ENCODE results near the gene GTPBP3.

GTPBP3 gene

DNA sequence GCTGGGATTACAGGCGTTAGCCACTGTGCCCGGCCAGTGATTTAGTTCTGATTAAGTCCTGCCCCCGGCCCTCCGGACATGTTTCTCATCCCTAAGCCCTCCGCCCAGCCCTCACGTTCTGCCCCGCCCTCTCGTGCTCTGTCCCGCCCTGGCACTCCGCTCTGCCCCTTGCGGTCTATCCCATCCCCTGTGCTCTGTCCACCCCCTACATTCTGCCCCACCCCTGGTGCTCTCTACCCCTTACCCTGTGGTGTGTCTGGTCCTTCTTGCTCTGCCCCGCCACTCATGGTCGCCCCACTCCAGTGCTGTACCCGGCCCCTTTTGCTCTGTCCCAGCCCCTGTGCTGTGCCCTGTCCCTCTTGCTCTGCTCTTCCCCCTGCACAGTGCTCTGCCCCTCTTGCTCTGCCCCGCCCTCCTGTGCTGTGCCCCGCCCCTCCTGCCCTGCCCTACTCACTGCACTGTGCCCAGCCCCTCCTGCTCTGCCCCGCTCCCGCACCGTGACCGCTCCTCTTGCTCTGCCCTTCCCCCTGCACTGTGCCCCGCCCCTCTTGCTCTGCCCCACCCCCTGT is 3.0 kb downstream of the GTPBP3 start:
- H3K36me3 ChIP-seq (ENCODE audit: control insufficient read depth, insufficient read depth, low read length, severe bottlenecking), result peaks cover 4% of the 10 kb centered on the region
- no peak for DNase-seq (ENCODE audit: low read depth)
- H3K4me1 ChIP-seq (ENCODE audit: control insufficient read depth, insufficient read depth, low read length), result peaks cover 10% of the 10 kb centered on the region
- H3K27me3 ChIP-seq (replicated peaks; ENCODE audit: control insufficient read depth, insufficient read depth, low read length), result no peaks in the 10 kb centered on the region
- no peak overlapping the region for H3K9ac ChIP-seq (ENCODE audit: low read length)
- H3K9me3 ChIP-seq (ENCODE audit: control insufficient read depth, low read length), result no peaks in the 10 kb centered on the region
- no peak overlapping the region for H3K4me3 ChIP-seq (ENCODE audit: low read length)

DNA sequence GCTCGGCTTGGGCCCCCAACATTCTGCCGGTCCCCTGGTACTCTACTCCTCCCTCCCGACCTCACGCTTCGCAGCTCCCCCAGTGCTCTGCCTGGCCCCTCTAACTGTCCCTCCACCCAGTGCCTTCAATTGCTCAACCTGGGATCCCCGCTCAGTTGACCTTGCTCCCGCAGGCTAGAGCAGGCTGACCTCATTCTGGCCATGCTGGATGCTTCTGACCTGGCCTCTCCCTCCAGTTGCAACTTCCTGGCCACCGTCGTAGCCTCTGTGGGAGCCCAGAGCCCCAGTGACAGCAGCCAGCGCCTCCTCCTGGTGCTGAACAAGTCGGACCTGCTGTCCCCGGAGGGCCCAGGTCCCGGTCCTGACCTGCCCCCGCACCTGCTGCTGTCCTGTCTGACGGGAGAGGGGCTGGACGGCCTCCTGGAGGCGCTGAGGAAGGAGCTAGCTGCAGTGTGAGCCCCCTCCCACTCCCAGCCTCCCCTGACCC is 3.6 kb downstream of the GTPBP3 start:
- H3K9me3 ChIP-seq (ENCODE audit: control insufficient read depth, low read length), result no peaks in the 10 kb centered on the region
- H3K4me3 ChIP-seq (ENCODE audit: low read length), result no peak overlapping the region
- peaks cover 4% of the 10 kb centered on the region for H3K36me3 ChIP-seq (ENCODE audit: control insufficient read depth, insufficient read depth, low read length, severe bottlenecking)
- H3K27me3 ChIP-seq (replicated peaks; ENCODE audit: control insufficient read depth, insufficient read depth, low read length), result no peaks in the 10 kb centered on the region
- peaks cover 10% of the 10 kb centered on the region for H3K4me1 ChIP-seq (ENCODE audit: control insufficient read depth, insufficient read depth, low read length)
- no peak overlapping the region for H3K9ac ChIP-seq (ENCODE audit: low read length)
- DNase-seq (ENCODE audit: low read depth), result no peak

DNA sequence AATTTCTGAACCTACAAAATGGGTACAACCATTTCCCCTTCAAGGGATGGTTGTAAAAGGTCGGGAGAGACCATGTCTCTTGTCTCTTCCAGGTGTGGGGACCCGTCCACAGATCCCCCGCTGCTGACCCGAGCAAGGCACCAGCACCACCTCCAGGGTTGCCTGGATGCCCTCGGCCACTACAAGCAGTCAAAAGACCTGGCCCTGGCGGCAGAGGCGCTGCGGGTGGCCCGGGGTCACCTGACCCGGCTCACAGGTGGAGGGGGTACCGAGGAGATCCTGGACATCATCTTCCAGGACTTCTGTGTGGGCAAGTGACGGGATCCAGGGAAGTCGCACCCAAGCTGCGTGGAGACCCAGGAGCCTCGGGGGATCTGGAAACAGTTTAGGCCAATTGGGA is 4.0 kb downstream of the GTPBP3 start:
- Histone ChIP-seq H3K4me1 (ENCODE audit: control insufficient read depth, insufficient read depth, low read length) (peaks cover 10% of the 10 kb centered on the region), H3K9ac (ENCODE audit: low read length) (no peak overlapping the region), H3K36me3 (ENCODE audit: control insufficient read depth, insufficient read depth, low read length, severe bottlenecking) (peaks cover 4% of the 10 kb centered on the region), H3K9me3 (ENCODE audit: control insufficient read depth, low read length) (no peaks in the 10 kb centered on the region), H3K27me3 (replicated peaks; ENCODE audit: control insufficient read depth, insufficient read depth, low read length) (no peaks in the 10 kb centered on the region), H3K4me3 (ENCODE audit: low read length) (no peak overlapping the region)
- no peak for DNase-seq (ENCODE audit: low read depth)

DNA sequence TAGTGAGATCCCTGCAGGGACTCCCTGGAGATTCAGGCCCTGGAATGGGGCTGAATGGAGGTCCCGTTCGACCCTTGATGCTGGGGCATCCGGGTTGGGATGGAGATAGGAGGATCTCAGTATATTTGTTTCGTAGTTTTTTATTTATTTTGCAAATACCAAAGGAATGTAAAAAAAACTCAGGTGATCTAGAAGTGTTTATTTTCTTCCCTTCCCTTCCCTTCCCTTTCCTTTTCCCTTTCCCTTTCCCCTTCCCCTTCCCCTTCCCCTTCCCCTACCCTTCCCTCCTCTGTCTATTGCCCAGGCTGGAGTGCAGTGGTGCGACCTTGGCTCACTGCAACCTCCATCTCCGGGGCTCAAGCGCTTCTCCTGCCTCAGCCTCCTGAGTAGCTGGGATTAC is 4.5 kb downstream of the GTPBP3 start:
- DNase-seq (ENCODE audit: low read depth), result no peak
- Histone ChIP-seq H3K4me3 (ENCODE audit: low read length) (no peak overlapping the region), H3K36me3 (ENCODE audit: control insufficient read depth, insufficient read depth, low read length, severe bottlenecking) (peaks cover 4% of the 10 kb centered on the region), H3K9ac (ENCODE audit: low read length) (no peak overlapping the region), H3K4me1 (ENCODE audit: control insufficient read depth, insufficient read depth, low read length) (peaks cover 10% of the 10 kb centered on the region), H3K27me3 (replicated peaks; ENCODE audit: control insufficient read depth, insufficient read depth, low read length) (no peaks in the 10 kb centered on the region), H3K9me3 (ENCODE audit: control insufficient read depth, low read length) (no peaks in the 10 kb centered on the region)

DNA sequence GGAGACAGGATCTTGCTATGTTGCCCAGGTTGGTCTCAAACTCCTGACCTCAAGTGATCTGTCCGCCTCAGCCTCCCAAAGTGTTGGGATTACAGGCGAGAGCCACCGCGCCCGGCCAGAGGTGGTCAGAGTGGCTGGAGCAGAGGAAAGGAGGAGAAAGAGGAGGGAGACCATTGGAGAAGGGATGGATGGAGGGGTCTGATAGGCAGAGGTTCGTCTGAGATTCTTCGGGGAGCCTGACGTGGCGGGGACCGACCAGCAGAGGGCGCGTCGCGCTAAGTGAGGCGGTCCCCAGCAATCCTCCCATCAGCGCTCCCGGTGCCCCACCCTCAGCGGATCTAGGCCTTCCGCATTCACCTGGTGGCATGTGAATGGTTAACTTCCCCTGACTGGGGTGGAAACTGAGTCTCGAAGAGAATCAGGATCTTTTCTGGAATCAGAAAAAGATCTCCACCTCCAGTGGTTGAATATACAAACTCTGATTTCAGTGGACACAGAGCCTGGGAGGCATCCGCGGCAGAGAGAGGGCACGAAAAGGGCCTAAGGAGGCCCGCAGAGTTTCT is 8.8 kb downstream of the GTPBP3 start:
- Histone ChIP-seq H3K9ac (ENCODE audit: low read length) (no peak overlapping the region), H3K4me3 (ENCODE audit: low read length) (no peak overlapping the region), H3K27me3 (replicated peaks; ENCODE audit: control insufficient read depth, insufficient read depth, low read length) (peaks cover 5% of the 10 kb centered on the region), H3K36me3 (ENCODE audit: control insufficient read depth, insufficient read depth, low read length, severe bottlenecking) (peaks cover 4% of the 10 kb centered on the region), H3K9me3 (ENCODE audit: control insufficient read depth, low read length) (no peaks in the 10 kb centered on the region), H3K4me1 (ENCODE audit: control insufficient read depth, insufficient read depth, low read length) (peaks cover 8% of the 10 kb centered on the region)
- DNase-seq (ENCODE audit: low read depth), result peak; percentile 84

DNA sequence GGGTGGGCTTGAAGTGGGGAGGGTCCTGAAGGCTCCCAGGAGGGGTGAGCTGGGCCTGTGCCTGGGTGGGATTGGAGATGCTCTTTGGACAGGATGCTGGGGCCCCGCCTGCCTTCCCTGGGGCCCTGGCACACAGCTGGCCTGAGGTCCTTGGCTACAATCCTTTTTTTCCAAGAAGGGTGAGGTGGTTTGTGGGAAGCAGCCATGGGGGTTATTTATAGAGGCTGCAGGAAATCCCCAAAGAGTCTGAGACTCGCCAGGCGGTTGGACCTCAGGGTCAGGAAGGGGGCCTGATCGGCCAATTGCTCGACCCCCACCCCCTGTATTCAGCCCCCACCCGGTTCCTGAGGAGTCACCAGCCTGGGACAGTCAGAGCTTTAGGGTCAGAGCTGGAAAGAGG is 10.0 kb downstream of the GTPBP3 start:
- H3K4me3 ChIP-seq (ENCODE audit: low read length), result no peak overlapping the region
- H3K4me1 ChIP-seq (ENCODE audit: control insufficient read depth, insufficient read depth, low read length), result peaks cover 8% of the 10 kb centered on the region
- H3K36me3 ChIP-seq (ENCODE audit: control insufficient read depth, insufficient read depth, low read length, severe bottlenecking), result no peaks in the 10 kb centered on the region
- no peak for DNase-seq (ENCODE audit: low read depth)
- H3K9ac ChIP-seq (ENCODE audit: low read length), result no peak overlapping the region
- no peaks in the 10 kb centered on the region for H3K9me3 ChIP-seq (ENCODE audit: control insufficient read depth, low read length)
- H3K27me3 ChIP-seq (replicated peaks; ENCODE audit: control insufficient read depth, insufficient read depth, low read length), result peaks cover 7% of the 10 kb centered on the region

DNA sequence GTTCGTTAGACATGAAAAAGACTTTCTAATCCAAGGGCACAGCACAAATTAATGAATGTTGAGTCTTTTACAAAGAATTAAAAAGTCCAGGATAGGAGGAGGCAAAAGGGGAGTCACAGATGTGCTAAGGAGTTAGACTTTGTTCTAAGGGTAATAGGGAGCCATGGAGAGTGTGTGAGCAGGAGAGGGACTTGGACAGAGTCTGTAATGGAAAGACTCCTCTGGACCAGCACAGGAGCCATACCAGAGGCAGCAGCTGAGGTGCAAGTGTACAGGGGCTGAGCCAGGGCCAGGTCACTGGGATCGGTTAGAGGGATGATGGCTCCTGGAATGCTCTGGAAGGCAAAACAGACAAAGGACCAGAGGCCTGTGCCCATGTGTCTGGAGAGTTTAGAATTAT is 10.5 kb downstream of the GTPBP3 start:
- no peak overlapping the region for H3K4me3 ChIP-seq (ENCODE audit: low read length)
- no peak for DNase-seq (ENCODE audit: low read depth)
- peaks cover 12% of the 10 kb centered on the region for H3K27me3 ChIP-seq (replicated peaks; ENCODE audit: control insufficient read depth, insufficient read depth, low read length)
- H3K36me3 ChIP-seq (ENCODE audit: control insufficient read depth, insufficient read depth, low read length, severe bottlenecking), result no peaks in the 10 kb centered on the region
- H3K4me1 ChIP-seq (ENCODE audit: control insufficient read depth, insufficient read depth, low read length), result peaks cover 8% of the 10 kb centered on the region
- no peaks in the 10 kb centered on the region for H3K9me3 ChIP-seq (ENCODE audit: control insufficient read depth, low read length)
- no peak overlapping the region for H3K9ac ChIP-seq (ENCODE audit: low read length)

DNA sequence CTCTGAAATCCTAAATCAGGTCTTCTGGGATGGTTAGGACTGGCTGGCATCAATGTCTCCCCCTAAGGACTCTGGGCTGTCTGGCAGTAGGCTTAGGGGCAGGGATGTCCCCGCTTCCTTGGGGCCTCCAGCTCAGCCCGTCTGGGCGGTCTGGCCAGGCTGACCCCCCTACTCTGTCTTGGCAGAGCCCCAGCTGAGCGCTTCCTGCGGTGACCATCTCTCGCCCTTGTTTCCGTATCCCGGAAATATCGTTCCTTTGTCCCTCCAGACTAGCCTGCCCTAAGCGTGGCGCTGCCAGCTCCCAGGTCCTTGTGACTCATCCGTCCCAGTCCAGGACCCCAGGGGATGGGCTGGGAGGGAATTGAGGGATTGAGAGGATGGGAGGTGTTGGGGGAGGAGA is 11.3 kb downstream of the GTPBP3 start:
- DNase-seq (ENCODE audit: low read depth), result peak; percentile 57
- no peaks in the 10 kb centered on the region for H3K36me3 ChIP-seq (ENCODE audit: control insufficient read depth, insufficient read depth, low read length, severe bottlenecking)

DNA sequence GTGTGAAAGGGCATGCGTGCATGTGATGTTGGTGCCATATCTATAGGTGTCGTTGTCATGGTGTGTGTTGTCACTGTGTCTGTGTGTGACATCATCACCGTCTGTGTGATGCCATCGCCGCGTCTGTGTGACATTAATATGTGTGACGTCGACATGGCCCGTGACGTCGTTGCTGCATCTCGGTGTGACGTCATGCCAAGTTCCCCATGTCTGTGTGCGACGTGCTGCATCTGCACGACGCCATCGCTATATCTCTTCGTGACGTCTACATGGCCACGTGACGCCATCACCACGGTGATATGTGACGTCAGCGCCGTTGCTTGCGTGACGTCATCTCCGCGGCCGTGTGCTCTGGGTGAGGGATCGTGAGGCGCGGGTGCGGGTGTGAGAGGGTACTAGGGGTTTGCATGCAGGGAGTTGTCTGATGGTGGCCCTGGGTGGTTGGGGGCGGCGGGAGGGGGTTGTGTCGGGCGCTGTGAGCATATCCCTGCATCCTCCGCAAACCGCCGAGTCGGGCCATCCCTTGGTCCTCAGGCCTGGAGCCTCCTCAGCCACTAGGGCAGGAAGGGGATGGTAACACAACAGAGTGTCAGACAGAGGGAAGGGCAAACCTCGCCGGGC is 14.6 kb downstream of the GTPBP3 start:
- H3K4me1 ChIP-seq (ENCODE audit: control insufficient read depth, insufficient read depth, low read length), result peaks cover 8% of the 10 kb centered on the region
- H3K9me3 ChIP-seq (ENCODE audit: control insufficient read depth, low read length), result no peaks in the 10 kb centered on the region
- H3K36me3 ChIP-seq (ENCODE audit: control insufficient read depth, insufficient read depth, low read length, severe bottlenecking), result no peaks in the 10 kb centered on the region
- no peak overlapping the region for H3K9ac ChIP-seq (ENCODE audit: low read length)
- H3K4me3 ChIP-seq (ENCODE audit: low read length), result no peak overlapping the region
- DNase-seq (ENCODE audit: low read depth), result no peak
- peaks cover 18% of the 10 kb centered on the region for H3K27me3 ChIP-seq (replicated peaks; ENCODE audit: control insufficient read depth, insufficient read depth, low read length)

More for the DNA sequence above, 11.3 kb downstream of the GTPBP3 start:
- peak overlapping the region; percentile 39 for H3K9ac ChIP-seq (ENCODE audit: low read length)
- no peaks in the 10 kb centered on the region for H3K9me3 ChIP-seq (ENCODE audit: control insufficient read depth, low read length)
- peak overlapping the region; percentile 54 for H3K4me3 ChIP-seq (ENCODE audit: low read length)
- H3K27me3 ChIP-seq (replicated peaks; ENCODE audit: control insufficient read depth, insufficient read depth, low read length), result peaks cover 18% of the 10 kb centered on the region
- H3K4me1 ChIP-seq (ENCODE audit: control insufficient read depth, insufficient read depth, low read length), result peaks cover 8% of the 10 kb centered on the region

DNA sequence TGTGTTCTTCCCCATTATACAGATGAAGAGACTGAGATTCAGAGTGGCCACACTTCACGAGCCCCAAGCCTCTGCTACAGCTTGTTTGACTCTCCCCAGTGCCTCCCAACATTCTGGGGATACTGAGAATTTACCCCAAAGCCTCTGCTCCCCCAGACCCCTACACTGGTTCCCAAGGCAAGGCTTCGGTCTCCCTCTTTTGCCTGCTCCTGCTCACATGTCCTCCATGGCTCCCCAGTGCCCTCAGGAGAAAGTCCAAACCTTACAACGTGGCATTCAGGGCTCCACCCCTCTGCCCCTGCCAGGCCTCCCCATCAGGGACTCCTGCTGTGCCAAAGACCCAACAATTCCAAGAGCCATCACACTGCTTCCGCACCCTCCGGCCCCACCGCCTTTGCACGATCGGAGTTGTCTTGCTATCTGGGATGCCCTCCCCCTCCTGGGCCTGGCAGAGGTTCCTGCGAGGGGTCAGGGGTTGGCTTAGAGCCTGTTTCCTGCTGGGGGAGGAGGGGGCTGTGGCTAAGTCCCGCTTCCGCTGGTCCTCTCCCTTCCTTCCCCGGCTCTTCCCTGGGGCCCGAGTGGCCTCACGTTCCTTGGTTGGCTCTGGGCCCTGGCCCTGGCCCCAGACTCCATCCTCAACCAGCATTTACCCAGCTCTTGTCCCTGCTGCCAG is 15.4 kb downstream of the GTPBP3 start:
- Histone ChIP-seq H3K9me3 (ENCODE audit: control insufficient read depth, low read length) (no peaks in the 10 kb centered on the region), H3K4me1 (ENCODE audit: control insufficient read depth, insufficient read depth, low read length) (peaks cover 8% of the 10 kb centered on the region), H3K4me3 (ENCODE audit: low read length) (no peak overlapping the region), H3K9ac (ENCODE audit: low read length) (no peak overlapping the region), H3K27me3 (replicated peaks; ENCODE audit: control insufficient read depth, insufficient read depth, low read length) (peaks cover 18% of the 10 kb centered on the region), H3K36me3 (ENCODE audit: control insufficient read depth, insufficient read depth, low read length, severe bottlenecking) (no peaks in the 10 kb centered on the region)
- no peak for DNase-seq (ENCODE audit: low read depth)

DNA sequence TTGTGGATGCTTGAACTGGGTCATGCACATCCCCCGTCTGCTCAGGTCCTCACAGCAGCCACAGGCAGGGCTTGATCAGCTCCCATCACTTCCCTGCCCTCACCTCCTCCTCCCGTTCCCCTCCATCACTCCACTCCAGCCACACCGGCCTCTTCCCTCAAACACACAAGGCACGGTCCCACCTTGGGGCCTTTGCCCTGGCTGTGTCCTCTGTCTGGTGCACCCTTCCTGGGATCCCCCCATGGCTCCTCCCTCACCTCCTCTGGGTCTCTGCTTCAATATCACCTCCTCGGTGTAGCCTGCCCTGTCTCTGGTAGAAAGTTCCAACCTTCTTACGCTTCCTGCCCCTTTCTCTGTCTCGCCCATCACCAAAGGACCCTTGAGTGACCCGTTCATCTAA is 16.0 kb downstream of the GTPBP3 start:
- Histone ChIP-seq H3K36me3 (ENCODE audit: control insufficient read depth, insufficient read depth, low read length, severe bottlenecking) (no peaks in the 10 kb centered on the region), H3K4me3 (ENCODE audit: low read length) (no peak overlapping the region), H3K4me1 (ENCODE audit: control insufficient read depth, insufficient read depth, low read length) (peaks cover 9% of the 10 kb centered on the region), H3K9ac (ENCODE audit: low read length) (no peak overlapping the region), H3K9me3 (ENCODE audit: control insufficient read depth, low read length) (no peaks in the 10 kb centered on the region), H3K27me3 (replicated peaks; ENCODE audit: control insufficient read depth, insufficient read depth, low read length) (peaks cover 23% of the 10 kb centered on the region)
- DNase-seq (ENCODE audit: low read depth), result no peak

Data from adipocyte (in vitro differentiated cells).